Measurements from ENCODE around the gene PKN1. TPM values are rescaled to one million over a fixed set of nuclear protein-coding genes. Genes with fewer than 3 reads are reported as not detected.
"Not testable (repeated sequence)": the region's sequence is repeated elsewhere in the genome, so short reads cannot be mapped to it uniquely, and the experiment has no call there.

PKN1 gene
- total RNA-seq, 2 experiments from 2014 or later, result 238 to 242 TPM

GRCh38 chr19:14400951-14401431 is 32.1 kb upstream of the PKN1 start:
- H3K4me1 Mint-ChIP-seq, result peaks cover 15% of the 10 kb centered on the region
- POLR2A ChIA-PET, result no interaction called here
- peaks cover 64% of the 10 kb centered on the region for H3K36me3 Mint-ChIP-seq (ENCODE audit: low read depth)
- DNase-seq, result no peak
- no peaks in the 10 kb centered on the region for H3K27me3 Mint-ChIP-seq
- no peak overlapping the region for H3K4me3 Mint-ChIP-seq
- no peaks in the 10 kb centered on the region for H3K9me3 Mint-ChIP-seq
- CTCF ChIA-PET, result interaction anchor here (1.0 to 1.2 kb wide), 2 partner anchors 10 to 20 kb away, joined by 3 to 6 read pairs; partner anchors contain the start of gene ADGRE5
- peak overlapping the region; percentile 73 for H3K27ac Mint-ChIP-seq

GRCh38 chr19:14401468-14402195 is 31.5 kb upstream of the PKN1 start:
- Mint-ChIP-seq H3K4me3 (no peak overlapping the region), H3K4me1 (peaks cover 19% of the 10 kb centered on the region), H3K9me3 (no peaks in the 10 kb centered on the region), H3K27ac (peak overlapping the region; percentile 60), H3K36me3 (ENCODE audit: low read depth) (peaks cover 64% of the 10 kb centered on the region), H3K27me3 (no peaks in the 10 kb centered on the region)
- ChIA-PET CTCF (interaction anchor here (0.6 to 1.2 kb wide), 3 partner anchors 9 to 191 kb away, joined by 3 to 6 read pairs (median 5); partner anchors contain the start of gene ADGRE5), POLR2A (interaction anchor here (1.0 kb wide), 1 partner anchor 40 kb away, joined by 3 read pairs; no protein-coding TSS in a partner anchor)
- DNase-seq, result no peak

GRCh38 chr19:14402332-14403144 is 30.6 kb upstream of the PKN1 start:
- ChIA-PET POLR2A (interaction anchor here (1.0 kb wide), 1 partner anchor 41 kb away, joined by 3 read pairs; no protein-coding TSS in a partner anchor), CTCF (interaction anchor here (0.6 to 1.2 kb wide), 6 partner anchors 21 to 266 kb away, joined by 3 to 6 read pairs (median 4); partner anchors contain the start of genes ADGRE5 and ASF1B)
- DNase-seq, result no peak
- Mint-ChIP-seq H3K27me3 (no peaks in the 10 kb centered on the region), H3K4me1 (peaks cover 20% of the 10 kb centered on the region), H3K36me3 (ENCODE audit: low read depth) (peaks cover 66% of the 10 kb centered on the region), H3K9me3 (no peaks in the 10 kb centered on the region), H3K4me3 (no peak overlapping the region), H3K27ac (peak overlapping the region; percentile 73)

DNA sequence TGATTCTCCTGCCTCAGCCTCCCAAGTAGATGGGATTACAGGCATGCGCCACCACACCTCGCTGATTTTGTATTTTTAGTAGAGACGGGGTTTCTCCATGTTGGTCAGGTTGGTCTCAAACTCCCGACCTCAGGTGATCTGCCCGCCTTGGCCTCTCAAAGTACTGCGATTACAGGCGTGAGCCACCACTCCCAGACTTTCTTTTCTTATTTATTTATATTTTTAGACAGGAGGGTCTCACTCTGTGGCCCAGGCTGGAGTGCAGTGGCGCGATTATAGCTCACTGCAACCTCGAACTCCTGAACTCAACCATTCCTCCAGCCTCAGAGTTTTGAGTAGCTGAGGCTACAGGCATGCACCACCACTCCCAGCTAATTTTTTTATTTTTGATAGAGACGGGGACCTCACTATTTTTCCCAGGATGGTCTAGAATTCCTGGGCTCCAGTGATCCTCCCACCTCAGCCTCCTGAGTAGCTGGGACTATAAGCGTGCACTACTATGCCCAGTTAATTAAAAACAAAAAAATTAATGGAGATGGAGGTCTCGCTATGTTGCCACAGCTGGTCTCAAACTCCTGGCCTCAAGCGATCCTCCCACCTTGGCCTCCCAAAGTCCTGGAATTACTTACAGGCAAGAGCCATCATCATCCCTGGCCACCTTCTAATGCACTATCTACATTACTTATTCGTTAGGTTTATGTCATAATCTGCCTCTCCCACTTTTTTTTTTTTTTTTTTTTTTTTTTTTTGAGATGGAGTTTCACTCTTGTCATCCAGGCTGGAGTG is 29.8 kb upstream of the PKN1 start:
- Mint-ChIP-seq H3K4me1 (peaks cover 18% of the 10 kb centered on the region), H3K36me3 (ENCODE audit: low read depth) (peaks cover 64% of the 10 kb centered on the region)
- H3K9me3 Mint-ChIP-seq, H3K4me3 Mint-ChIP-seq, H3K27ac Mint-ChIP-seq, DNase-seq, H3K27me3 Mint-ChIP-seq: not testable (repeated sequence)
- CTCF ChIA-PET, result interaction anchor here (0.6 to 1.2 kb wide), 4 partner anchors 25 to 267 kb away, joined by 3 to 5 read pairs (median 4); partner anchors contain the start of gene ASF1B
- POLR2A ChIA-PET, result interaction anchor here (0.7 kb wide), 1 partner anchor 41 kb away, joined by 3 read pairs; no protein-coding TSS in a partner anchor

- ChIA-PET CTCF (interaction anchor here (1.1 to 4.2 kb wide), 6 partner anchors 22 to 268 kb away, joined by 5 to 27 read pairs (median 10); partner anchors contain the start of genes ADGRE5, ASF1B and PKN1), POLR2A (interaction anchor here (0.5 kb wide), 1 partner anchor 322 kb away, joined by 5 read pairs; no protein-coding TSS in a partner anchor)
- DNase-seq, result no peak
- Mint-ChIP-seq H3K4me1 (peaks cover 22% of the 10 kb centered on the region), H3K27me3 (no peaks in the 10 kb centered on the region), H3K27ac (no peak overlapping the region), H3K36me3 (ENCODE audit: low read depth) (peaks cover 70% of the 10 kb centered on the region), H3K4me3 (no peak overlapping the region), H3K9me3 (no peaks in the 10 kb centered on the region)
Measured at GRCh38 chr19:14404312-14404711, 28.8 kb upstream of the PKN1 start.

GRCh38 chr19:14405380-14405757 is 27.7 kb upstream of the PKN1 start:
- ChIA-PET POLR2A (interaction anchor here (0.8 to 1.4 kb wide), 2 partner anchors 22 to 39 kb away, joined by 3 read pairs; no protein-coding TSS in a partner anchor), CTCF (interaction anchor here (0.7 to 4.2 kb wide), 15 partner anchors 10 to 269 kb away, joined by 3 to 27 read pairs (median 7); partner anchors contain the start of genes ADGRE5, ASF1B and PKN1)
- Mint-ChIP-seq H3K4me3 (no peak overlapping the region), H3K27me3 (no peaks in the 10 kb centered on the region), H3K27ac (peak overlapping the region; percentile 31), H3K4me1 (peaks cover 29% of the 10 kb centered on the region), H3K9me3 (no peaks in the 10 kb centered on the region), H3K36me3 (ENCODE audit: low read depth) (peaks cover 77% of the 10 kb centered on the region)
- DNase-seq, result no peak

DNA sequence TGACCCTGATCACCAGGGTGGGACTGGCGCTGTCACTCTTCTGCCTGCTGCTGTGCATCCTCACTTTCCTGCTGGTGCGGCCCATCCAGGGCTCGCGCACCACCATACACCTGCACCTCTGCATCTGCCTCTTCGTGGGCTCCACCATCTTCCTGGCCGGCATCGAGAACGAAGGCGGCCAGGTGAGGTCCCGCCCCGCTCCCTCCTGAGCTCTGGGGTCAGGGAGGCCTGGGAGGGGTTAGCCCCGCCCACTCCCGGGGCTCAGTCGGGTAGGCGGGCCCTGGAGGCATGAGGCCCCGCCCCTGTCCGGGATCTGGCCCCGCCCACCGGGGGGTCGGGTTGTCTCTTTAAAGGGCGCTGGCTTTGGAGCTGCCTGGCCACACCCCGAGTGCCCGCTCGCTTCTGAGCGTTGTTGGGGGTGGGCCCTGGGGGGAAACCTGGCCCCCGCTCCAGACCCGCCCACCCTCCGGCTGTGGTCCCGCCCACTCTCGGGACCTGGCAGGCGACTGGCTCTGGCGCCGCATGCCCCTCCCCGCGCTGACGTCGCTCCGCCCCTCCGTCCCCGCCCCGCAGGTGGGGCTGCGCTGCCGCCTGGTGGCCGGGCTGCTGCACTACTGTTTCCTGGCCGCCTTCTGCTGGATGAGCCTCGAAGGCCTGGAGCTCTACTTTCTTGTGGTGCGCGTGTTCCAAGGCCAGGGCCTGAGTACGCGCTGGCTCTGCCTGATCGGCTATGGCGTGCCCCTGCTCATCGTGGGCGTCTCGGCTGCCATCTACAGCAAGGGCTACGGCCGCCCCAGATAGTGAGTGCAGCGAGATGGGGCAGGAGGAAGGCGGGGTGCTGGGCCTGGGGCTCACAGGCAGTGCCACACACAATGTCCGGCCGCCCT is 27.1 kb upstream of the PKN1 start:
- H3K9me3 Mint-ChIP-seq, result no peaks in the 10 kb centered on the region
- H3K4me3 Mint-ChIP-seq, result no peak overlapping the region
- DNase-seq, result peak; percentile 88
- ChIA-PET CTCF (interaction anchor here (0.7 to 4.2 kb wide), 20 partner anchors 9 to 269 kb away, joined by 3 to 27 read pairs (median 6); partner anchors contain the start of genes ADGRE5, ASF1B, DDX39A and PKN1), POLR2A (interaction anchor here (0.6 to 1.5 kb wide), 4 partner anchors 22 to 95 kb away, joined by 3 to 4 read pairs (median 3); no protein-coding TSS in a partner anchor)
- peaks cover 76% of the 10 kb centered on the region for H3K36me3 Mint-ChIP-seq (ENCODE audit: low read depth)
- peaks cover 31% of the 10 kb centered on the region for H3K4me1 Mint-ChIP-seq
- peak overlapping the region; percentile 75 for H3K27ac Mint-ChIP-seq
- H3K27me3 Mint-ChIP-seq, result no peaks in the 10 kb centered on the region

DNA sequence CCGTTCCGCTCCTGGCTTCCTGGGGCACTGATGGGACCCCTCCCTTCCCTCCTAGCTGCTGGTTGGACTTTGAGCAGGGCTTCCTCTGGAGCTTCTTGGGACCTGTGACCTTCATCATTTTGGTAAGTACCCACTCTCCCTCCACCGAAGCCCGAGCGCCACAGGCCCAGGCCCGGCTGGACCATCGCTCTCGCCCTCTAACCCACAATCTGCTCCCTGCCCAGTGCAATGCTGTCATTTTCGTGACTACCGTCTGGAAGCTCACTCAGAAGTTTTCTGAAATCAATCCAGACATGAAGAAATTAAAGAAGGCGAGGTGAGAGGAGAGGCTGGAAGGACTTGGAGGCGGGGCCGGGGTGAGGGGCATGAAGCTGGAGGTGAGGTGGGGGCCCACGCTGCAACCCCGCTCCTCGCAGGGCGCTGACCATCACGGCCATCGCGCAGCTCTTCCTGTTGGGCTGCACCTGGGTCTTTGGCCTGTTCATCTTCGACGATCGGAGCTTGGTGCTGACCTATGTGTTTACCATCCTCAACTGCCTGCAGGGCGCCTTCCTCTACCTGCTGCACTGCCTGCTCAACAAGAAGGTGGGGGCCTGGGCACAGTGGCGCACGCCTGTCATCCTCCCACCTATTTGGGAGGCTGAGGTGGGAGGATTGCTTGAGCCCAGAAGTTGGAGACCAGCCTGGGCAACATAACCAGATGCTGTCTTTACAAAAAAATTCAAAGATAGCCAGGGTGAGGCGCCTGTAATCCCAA is 26.3 kb upstream of the PKN1 start:
- Mint-ChIP-seq H3K4me1 (peaks cover 33% of the 10 kb centered on the region), H3K36me3 (ENCODE audit: low read depth) (peaks cover 74% of the 10 kb centered on the region), H3K27ac (peak overlapping the region; percentile 75), H3K4me3 (no peak overlapping the region), H3K27me3 (no peaks in the 10 kb centered on the region), H3K9me3 (no peaks in the 10 kb centered on the region)
- ChIA-PET CTCF (interaction anchor here (0.7 to 4.2 kb wide), 15 partner anchors 8 to 270 kb away, joined by 3 to 27 read pairs (median 6); partner anchors contain the start of genes ADGRE5, ASF1B and DDX39A), POLR2A (interaction anchor here (0.6 to 1.5 kb wide), 3 partner anchors 40 to 95 kb away, joined by 3 to 4 read pairs (median 3); no protein-coding TSS in a partner anchor)
- DNase-seq, result no peak

DNA sequence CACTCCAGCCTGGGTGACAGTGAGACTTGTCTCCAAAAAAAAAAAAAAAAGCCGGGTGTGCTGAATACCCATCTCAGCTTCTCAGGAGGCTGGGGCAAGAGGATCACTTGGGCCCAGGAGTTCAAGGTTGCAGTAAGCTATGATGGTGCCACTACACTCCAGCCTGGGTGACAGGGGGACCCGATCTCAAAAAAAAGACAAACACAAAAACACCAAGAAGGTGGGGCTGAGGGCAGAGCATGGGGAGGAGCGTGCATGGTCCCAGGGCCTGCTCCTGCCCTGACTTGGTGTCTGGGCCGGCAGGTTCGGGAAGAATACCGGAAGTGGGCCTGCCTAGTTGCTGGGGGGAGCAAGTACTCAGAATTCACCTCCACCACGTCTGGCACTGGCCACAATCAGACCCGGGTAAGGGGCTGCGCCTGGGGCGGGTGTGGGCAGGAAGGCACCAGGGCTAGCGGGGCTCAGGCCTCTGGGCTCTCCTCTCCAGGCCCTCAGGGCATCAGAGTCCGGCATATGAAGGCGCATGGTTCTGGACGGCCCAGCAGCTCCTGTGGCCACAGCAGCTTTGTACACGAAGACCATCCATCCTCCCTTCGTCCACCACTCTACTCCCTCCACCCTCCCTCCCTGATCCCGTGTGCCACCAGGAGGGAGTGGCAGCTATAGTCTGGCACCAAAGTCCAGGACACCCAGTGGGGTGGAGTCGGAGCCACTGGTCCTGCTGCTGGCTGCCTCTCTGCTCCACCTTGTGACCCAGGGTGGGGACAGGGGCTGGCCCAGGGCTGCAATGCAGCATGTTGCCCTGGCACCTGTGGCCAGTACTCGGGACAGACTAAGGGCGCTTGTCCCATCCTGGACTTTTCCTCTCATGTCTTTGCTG is 25.3 kb upstream of the PKN1 start:
- Mint-ChIP-seq H3K4me1 (peaks cover 35% of the 10 kb centered on the region), H3K4me3 (no peak overlapping the region), H3K9me3 (no peaks in the 10 kb centered on the region), H3K36me3 (ENCODE audit: low read depth) (peaks cover 73% of the 10 kb centered on the region), H3K27me3 (no peaks in the 10 kb centered on the region), H3K27ac (peak overlapping the region; percentile 25)
- ChIA-PET CTCF (interaction anchor here (0.7 to 4.2 kb wide), 7 partner anchors 9 to 48 kb away, joined by 3 to 27 read pairs (median 6); partner anchors contain the start of gene ADGRE5), POLR2A (no interaction called here)
- no peak for DNase-seq

Measured in activated CD4-positive, alpha-beta T cell treated with anti-CD3 and anti-CD28 coated beads, Interleukin-2, amount 10 ng/mL, durations not matched to agents 7 days and 5 days (primary cell).